SK-N-SH treated with all-trans-retinoic acid at 6 μM for 48 hours (cell line): Measurements from ENCODE around the gene C1GALT1C1.

Experiments
- ARNTL ChIP-seq: fragments of 450-650 bp; formaldehyde crosslinking; IDR thresholded peaks from 2 replicates; pipeline ENCODE4 v1.5.0; 2020; ENCODE audit warnings: low read depth, mild to moderate bottlenecking, moderate library complexity, borderline replicate concordance
- BACH2 ChIP-seq: fragments of 250-450 bp; sonication (Bioruptor Pico); IDR thresholded peaks from 2 replicates; pipeline ENCODE4 v1.9.0; 2021; ENCODE audit warnings: mild to moderate bottlenecking, borderline replicate concordance
- ESRRG ChIP-seq: fragments of 250-450 bp; sonication (Bioruptor Pico); IDR thresholded peaks from 2 replicates; pipeline ENCODE4 v1.6.1; 2021; ENCODE audit warnings: mild to moderate bottlenecking
- ISL1 ChIP-seq: fragments of 250-450 bp; sonication (Bioruptor Pico); IDR thresholded peaks from 2 replicates; pipeline ENCODE4 v2.1.2; 2022; ENCODE audit warnings: mild to moderate bottlenecking, moderate library complexity
- OSR1 ChIP-seq: fragments of 250-450 bp; sonication (Bioruptor Pico); IDR thresholded peaks from 2 replicates; pipeline ENCODE4 v1.8.0; 2022; ENCODE audit warnings: moderate library complexity, mild to moderate bottlenecking, inconsistent platforms
- PATZ1 ChIP-seq: fragments of 250-450 bp; sonication (Bioruptor Pico); IDR thresholded peaks from 2 replicates; pipeline ENCODE4 v1.8.0; 2020; ENCODE audit warnings: mild to moderate bottlenecking, moderate library complexity, borderline replicate concordance
- RARB ChIP-seq: fragments of 250-450 bp; sonication (Bioruptor Pico); IDR thresholded peaks from 2 replicates; pipeline ENCODE4 v1.8.0; 2021; ENCODE audit warnings: mild to moderate bottlenecking, moderate library complexity
- TOX ChIP-seq: fragments of 250-450 bp; sonication (Bioruptor Pico); IDR thresholded peaks from 2 replicates; pipeline ENCODE4 v1.8.0; 2021; ENCODE audit warnings: mild to moderate bottlenecking, moderate library complexity, borderline replicate concordance
- ZC3H10 ChIP-seq: fragments of 250-450 bp; sonication (Bioruptor Pico); IDR thresholded peaks from 2 replicates; pipeline ENCODE4 v1.5.1; 2021; ENCODE audit warnings: mild to moderate bottlenecking, moderate library complexity
- ZFP3 ChIP-seq: fragments of 250-450 bp; sonication (Bioruptor Pico); IDR thresholded peaks from 2 replicates; pipeline ENCODE4 v1.5.0; 2020; ENCODE audit warnings: mild to moderate bottlenecking, moderate library complexity
- ZFP30 ChIP-seq: fragments of 450-650 bp; formaldehyde crosslinking; IDR thresholded peaks from 2 replicates; pipeline ENCODE4 v1.5.0; 2022; ENCODE audit warnings: mild to moderate bottlenecking, moderate library complexity
- ZNF70 ChIP-seq: fragments of 450-650 bp; formaldehyde crosslinking; IDR thresholded peaks from 2 replicates; pipeline ENCODE4 v1.5.0; 2020; ENCODE audit warnings: mild to moderate bottlenecking, moderate library complexity
- ZNF8 ChIP-seq: fragments of 450-650 bp; formaldehyde crosslinking; IDR thresholded peaks from 2 replicates; pipeline ENCODE4 v1.5.0; 2020; ENCODE audit warnings: mild to moderate bottlenecking, moderate library complexity
- TF ChIP-seq, protein P1 (sequence below): fragments of 250-450 bp; sonication (Bioruptor Pico); IDR thresholded peaks from 2 replicates; pipeline ENCODE4 v1.5.1; 2021; ENCODE audit warnings: mild to moderate bottlenecking, moderate library complexity

- no peak for TF ChIP-seq TOX
- TF ChIP-seq ZFP30 (CRISPR knock-in tag), result no peak
- no peak for TF ChIP-seq PATZ1 (CRISPR knock-in tag)
- no peak for TF ChIP-seq ZFP3 (CRISPR knock-in tag)
- TF ChIP-seq ARNTL (CRISPR knock-in tag), result no peak
- TF ChIP-seq OSR1 (CRISPR knock-in tag), result no peak
- no peak for TF ChIP-seq ZNF8
- TF ChIP-seq, protein P1, sequence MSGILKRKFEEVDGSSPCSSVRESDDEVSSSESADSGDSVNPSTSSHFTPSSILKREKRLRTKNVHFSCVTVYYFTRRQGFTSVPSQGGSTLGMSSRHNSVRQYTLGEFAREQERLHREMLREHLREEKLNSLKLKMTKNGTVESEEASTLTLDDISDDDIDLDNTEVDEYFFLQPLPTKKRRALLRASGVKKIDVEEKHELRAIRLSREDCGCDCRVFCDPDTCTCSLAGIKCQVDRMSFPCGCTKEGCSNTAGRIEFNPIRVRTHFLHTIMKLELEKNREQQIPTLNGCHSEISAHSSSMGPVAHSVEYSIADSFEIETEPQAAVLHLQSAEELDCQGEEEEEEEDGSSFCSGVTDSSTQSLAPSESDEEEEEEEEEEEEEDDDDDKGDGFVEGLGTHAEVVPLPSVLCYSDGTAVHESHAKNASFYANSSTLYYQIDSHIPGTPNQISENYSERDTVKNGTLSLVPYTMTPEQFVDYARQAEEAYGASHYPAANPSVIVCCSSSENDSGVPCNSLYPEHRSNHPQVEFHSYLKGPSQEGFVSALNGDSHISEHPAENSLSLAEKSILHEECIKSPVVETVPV (CRISPR knock-in tag), result no peak
- no peak for TF ChIP-seq ISL1 (CRISPR knock-in tag)
- TF ChIP-seq BACH2, result no peak
- no peak for TF ChIP-seq ZNF70
- no peak for TF ChIP-seq RARB
- no peak for TF ChIP-seq ZC3H10
- TF ChIP-seq ESRRG (CRISPR knock-in tag), result no peak
These were observed 38.5 kb upstream of the C1GALT1C1 start for GRCh38 chrX:120668357-120668756.
